Nasal cavity respiratory epithelium epithelial cell of viscerocranial mucosa (primary cell): ENCODE data around the gene CCDC152. TPM values are rescaled to one million over a fixed set of nuclear protein-coding genes. Genes with fewer than 3 reads are reported as not detected.

Experiments used
- total RNA-seq: library from RNA; depleted of rRNA; stranded (reverse); fragments of >200 nt; gene quantifications from 2 replicates; pipeline ENCODE4 v1.2.3, GENCODE V29; 2014

Gene CCDC152
- 0.21 and 0.68 TPM in 2 replicates for total RNA-seq

GRCh38 chr5:42756606-42757601 is at the start of gene CCDC152:
Gene CCDC152 (plus strand): TSS chr5:42756818. CDS start chr5:42759122, 2,304 bp downstream.

GRCh38 chr5:42811591-42812446 is 55.2 kb downstream of the CCDC152 start, which contains the start of gene SELENOP:
Gene SELENOP (minus strand): TSS chr5:42811892. CDS start chr5:42808353, 3,539 bp downstream.

Other genes with a start within 250 kb of the CCDC152 start
- gene SELENOP, start 55.1 kb downstream of the CCDC152 start, total RNA-seq: 1.4 and 54.8 TPM in 2 replicates